Stomach (tissue), 4 donors: ENCODE measurements around the gene CHN2.

Source experiments
- CTCF ChIP-seq, 7 experiments: fragments of 450-650 bp in 4 of 7; fragments of 200-600 bp in 3 of 7; sonication (generic) in 3 of 7; IDR thresholded peaks; one replicate each; pipeline ENCODE4 v1.5.1; 2016 to 2019; ENCODE audit warnings: antibody characterized with exemption in 7 of 7, control low read depth in 2 of 7, mild to moderate bottlenecking in 1 of 7
- EP300 ChIP-seq: sonication (generic); formaldehyde crosslinking; IDR thresholded peaks from one replicate; pipeline ENCODE4 v1.6.1; 2017; ENCODE audit warnings: antibody characterized with exemption
- POLR2A ChIP-seq, 4 donors: fragments of 450-650 bp; IDR thresholded peaks; one replicate each; pipeline ENCODE4 v1.6.1; 2016; ENCODE audit warnings: antibody characterized with exemption in 4 of 4, control low read depth in 2 of 4, mild to moderate bottlenecking in 1 of 4, moderate library complexity in 1 of 4
- POLR2AphosphoS5 ChIP-seq, 3 donors: sonication (generic); formaldehyde crosslinking; IDR thresholded peaks; one replicate each; pipeline ENCODE4 v1.6.1; 2016; ENCODE audit warnings: antibody characterized with exemption in 3 of 3

DNA sequence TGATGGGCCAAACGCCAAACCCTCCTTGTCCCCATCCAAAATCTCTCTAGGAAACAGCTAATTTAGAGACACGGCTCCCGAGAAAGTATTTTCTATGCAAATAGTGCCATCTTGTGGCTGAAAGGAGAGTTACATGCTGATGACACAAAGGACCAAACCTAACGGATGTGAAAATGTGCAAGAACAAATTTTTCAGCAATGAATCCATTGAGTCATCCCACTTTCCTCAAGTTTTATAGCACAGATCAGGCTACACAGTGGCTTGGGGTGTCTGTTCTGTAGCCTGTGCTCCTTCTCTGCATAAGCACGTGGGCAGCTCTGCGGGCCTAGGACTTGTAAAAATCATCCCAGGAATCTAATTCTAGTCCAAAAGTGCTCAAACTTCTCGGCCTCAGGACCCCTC is 214.3 kb downstream of the CHN2 start:
- TF ChIP-seq CTCF (IDR thresholded peaks at IDR 0.05) (peak in 6 of 7 experiments; percentile 51 to 93 (median 82)), POLR2AphosphoS5 (IDR thresholded peaks at IDR 0.05) (no peak), POLR2A (IDR thresholded peaks at IDR 0.05) (no peak), EP300 (no peak)
